Endodermal cell (in vitro differentiated cells): ENCODE results near the gene LECT2. TPM values are rescaled to one million over a fixed set of nuclear protein-coding genes. Genes with fewer than 3 reads are reported as not detected.

Experiments
- DNase-seq: peaks from one replicate; pipeline ENCODE4 v3.0.0-alpha.2; 2017
- H3K27ac ChIP-seq: 2 replicates; pipeline ENCODE4 v1.5.1; 2013; ENCODE audit warnings: mild to moderate bottlenecking, low read depth, low read length, moderate library complexity
- H3K27me3 ChIP-seq: 2 replicates; pipeline ENCODE4 v1.6.1; 2013; ENCODE audit warnings: mild to moderate bottlenecking, low read length, moderate library complexity; ENCODE audit not compliant: insufficient read depth, control insufficient read depth, poor library complexity, severe bottlenecking
- H3K36me3 ChIP-seq: 2 replicates; pipeline ENCODE4 v1.7.0; 2013; ENCODE audit warnings: mild to moderate bottlenecking, low read length, moderate library complexity; ENCODE audit not compliant: control insufficient read depth, insufficient read depth
- H3K4me1 ChIP-seq: one replicate; pipeline ENCODE4 v1.7.0; 2013; ENCODE audit warnings: low read length; ENCODE audit not compliant: control insufficient read depth, insufficient read depth
- H3K4me3 ChIP-seq: 2 replicates; pipeline ENCODE4 v1.5.1; 2013; ENCODE audit warnings: mild to moderate bottlenecking, low read length, moderate library complexity
- H3K9ac ChIP-seq: 2 replicates; pipeline ENCODE4 v1.6.1; 2013; ENCODE audit warnings: mild to moderate bottlenecking, low read length, moderate library complexity; ENCODE audit not compliant: poor library complexity, severe bottlenecking; ENCODE audit errors: extremely low read depth
- H3K9me3 ChIP-seq: 2 replicates; pipeline ENCODE4 v1.6.1; 2013; ENCODE audit warnings: mild to moderate bottlenecking, low read length, moderate library complexity; ENCODE audit not compliant: control insufficient read depth
- H3K27ac Mint-ChIP-seq: 2 replicates; pipeline ENCODE4 v1.8.0; 2020; ENCODE audit warnings: mixed read lengths
- H3K27me3 Mint-ChIP-seq: 2 replicates; pipeline ENCODE4 v1.8.0; 2021; ENCODE audit warnings: mild to moderate bottlenecking, mixed read lengths; ENCODE audit not compliant: insufficient read depth
- H3K36me3 Mint-ChIP-seq: 2 replicates; pipeline ENCODE4 v1.8.0; 2020; ENCODE audit warnings: low read depth, mixed read lengths
- H3K4me1 Mint-ChIP-seq: 2 replicates; pipeline ENCODE4 v1.8.0; 2020; ENCODE audit warnings: mixed read lengths
- H3K4me3 Mint-ChIP-seq: 2 replicates; pipeline ENCODE4 v1.8.0; 2020; ENCODE audit warnings: mild to moderate bottlenecking, moderate library complexity, mixed read lengths
- H3K9me3 Mint-ChIP-seq: 2 replicates; pipeline ENCODE4 v1.8.0; 2020; ENCODE audit warnings: mild to moderate bottlenecking, mixed read lengths
- CTCF ChIP-seq: fragments of 200-600 bp; sonication (generic); conservative IDR thresholded peaks from 2 replicates; pipeline ENCODE4 v1.5.0; 2021; ENCODE audit warnings: antibody characterized with exemption, mild to moderate bottlenecking
- WGBS, 2 experiments: methylation state at CpG; one replicate each; pipeline versions ENCODE4 v1.1.5 to v1.1.7; 2013; ENCODE audit warnings: missing lambda C conversion rate in 2 of 2, mixed read lengths in 1 of 2; ENCODE audit not compliant: insufficient coverage in 1 of 2, insufficient read length in 1 of 2; 5-methylcytosine and 5-hydroxymethylcytosine counted together
- total RNA-seq, 2 donors: library from RNA; stranded (reverse); fragmentation: NEBNext Ultra II Directional in 1 of 2; extraction: Animal tissue kit (Norgen Biotek cat#: 25700) in 1 of 2; gene quantifications; 2 replicates in 1 of 2; 3 replicates in 1 of 2; pipeline ENCODE4 v1.2.1, GENCODE V29; 2021

The LECT2 gene
- total RNA-seq, 2 donors from 2014 or later = not detected

GRCh38 chr5:135978993-135979392 lies 24.2 kb upstream of the LECT2 start:
- Histone ChIP-seq H3K9me3 (no peaks in the 10 kb centered on the region), H3K4me1 (peaks cover 8% of the 10 kb centered on the region), H3K4me3 (no peak overlapping the region), H3K27me3 (no peaks in the 10 kb centered on the region), H3K36me3 (no peaks in the 10 kb centered on the region), H3K27ac (no peak overlapping the region), H3K9ac (no peak overlapping the region)
- no peak for DNase-seq
- WGBS, 2 experiments = 100% methylated on average over 1 of the region's 2 CpGs; no CpG with 5 or more reads in 1 of the 2 experiments
- TF ChIP-seq CTCF = no peak
- H3K27me3 Mint-ChIP-seq = peaks cover 5% of the 10 kb centered on the region
- H3K4me1 Mint-ChIP-seq = peaks cover 13% of the 10 kb centered on the region
- peaks cover 2% of the 10 kb centered on the region for H3K9me3 Mint-ChIP-seq
- no peak overlapping the region for H3K4me3 Mint-ChIP-seq
- no peaks in the 10 kb centered on the region for H3K36me3 Mint-ChIP-seq
- no peak overlapping the region for H3K27ac Mint-ChIP-seq

GRCh38 chr5:135978212-135978631 lies 23.4 kb upstream of the LECT2 start:
- TF ChIP-seq CTCF = no peak
- Histone ChIP-seq H3K27me3 (no peaks in the 10 kb centered on the region), H3K4me1 (peaks cover 8% of the 10 kb centered on the region), H3K9me3 (no peaks in the 10 kb centered on the region), H3K9ac (no peak overlapping the region), H3K4me3 (no peak overlapping the region), H3K36me3 (no peaks in the 10 kb centered on the region), H3K27ac (no peak overlapping the region)
- Mint-ChIP-seq H3K9me3 (peaks cover 2% of the 10 kb centered on the region), H3K4me1 (peaks cover 13% of the 10 kb centered on the region), H3K27ac (peak overlapping the region; percentile 69), H3K4me3 (no peak overlapping the region), H3K27me3 (peaks cover 5% of the 10 kb centered on the region), H3K36me3 (no peaks in the 10 kb centered on the region)
- 69% methylated on average over 4 of the region's 4 CpGs; no CpG with 5 or more reads in 1 of the 2 experiments for WGBS, 2 experiments
- DNase-seq = peak; percentile 65

- Mint-ChIP-seq H3K27me3 (peaks cover 5% of the 10 kb centered on the region), H3K4me1 (peaks cover 13% of the 10 kb centered on the region), H3K27ac (no peak overlapping the region), H3K9me3 (peaks cover 2% of the 10 kb centered on the region), H3K36me3 (no peaks in the 10 kb centered on the region), H3K4me3 (no peak overlapping the region)
- Histone ChIP-seq H3K27me3 (no peaks in the 10 kb centered on the region), H3K9ac (no peak overlapping the region), H3K27ac (no peak overlapping the region), H3K4me1 (peaks cover 8% of the 10 kb centered on the region), H3K4me3 (no peak overlapping the region), H3K9me3 (no peaks in the 10 kb centered on the region), H3K36me3 (no peaks in the 10 kb centered on the region)
- TF ChIP-seq CTCF = peak; percentile 98
- DNase-seq = peak; percentile 97
- WGBS, 2 experiments = 8 to 14% methylated on average over 5 to 17 of the region's 17 CpGs
Measured at GRCh38 chr5:135977375-135977928, 22.7 kb upstream of the LECT2 start.
